Endodermal cell (in vitro differentiated cells): ENCODE data around the gene PHF21B. TPM values are rescaled to one million over a fixed set of nuclear protein-coding genes. Genes with fewer than 3 reads are reported as not detected.
"Not testable (repeated sequence)": the region's sequence is repeated elsewhere in the genome, so short reads cannot be mapped to it uniquely, and the experiment has no call there.

ENCODE experiments used
- DNase-seq: peaks from one replicate; pipeline ENCODE4 v3.0.0-alpha.2; 2017
- H3K27ac ChIP-seq: 2 replicates; pipeline ENCODE4 v1.5.1; 2013; ENCODE audit warnings: mild to moderate bottlenecking, low read depth, low read length, moderate library complexity
- H3K27me3 ChIP-seq: 2 replicates; pipeline ENCODE4 v1.6.1; 2013; ENCODE audit warnings: mild to moderate bottlenecking, low read length, moderate library complexity; ENCODE audit not compliant: insufficient read depth, control insufficient read depth, poor library complexity, severe bottlenecking
- H3K36me3 ChIP-seq: 2 replicates; pipeline ENCODE4 v1.7.0; 2013; ENCODE audit warnings: mild to moderate bottlenecking, low read length, moderate library complexity; ENCODE audit not compliant: control insufficient read depth, insufficient read depth
- H3K4me1 ChIP-seq: one replicate; pipeline ENCODE4 v1.7.0; 2013; ENCODE audit warnings: low read length; ENCODE audit not compliant: control insufficient read depth, insufficient read depth
- H3K4me3 ChIP-seq: 2 replicates; pipeline ENCODE4 v1.5.1; 2013; ENCODE audit warnings: mild to moderate bottlenecking, low read length, moderate library complexity
- H3K9ac ChIP-seq: 2 replicates; pipeline ENCODE4 v1.6.1; 2013; ENCODE audit warnings: mild to moderate bottlenecking, low read length, moderate library complexity; ENCODE audit not compliant: poor library complexity, severe bottlenecking; ENCODE audit errors: extremely low read depth
- H3K9me3 ChIP-seq: 2 replicates; pipeline ENCODE4 v1.6.1; 2013; ENCODE audit warnings: mild to moderate bottlenecking, low read length, moderate library complexity; ENCODE audit not compliant: control insufficient read depth
- H3K27ac Mint-ChIP-seq: 2 replicates; pipeline ENCODE4 v1.8.0; 2020; ENCODE audit warnings: mixed read lengths
- H3K27me3 Mint-ChIP-seq: 2 replicates; pipeline ENCODE4 v1.8.0; 2021; ENCODE audit warnings: mild to moderate bottlenecking, mixed read lengths; ENCODE audit not compliant: insufficient read depth
- H3K36me3 Mint-ChIP-seq: 2 replicates; pipeline ENCODE4 v1.8.0; 2020; ENCODE audit warnings: low read depth, mixed read lengths
- H3K4me1 Mint-ChIP-seq: 2 replicates; pipeline ENCODE4 v1.8.0; 2020; ENCODE audit warnings: mixed read lengths
- H3K4me3 Mint-ChIP-seq: 2 replicates; pipeline ENCODE4 v1.8.0; 2020; ENCODE audit warnings: mild to moderate bottlenecking, moderate library complexity, mixed read lengths
- H3K9me3 Mint-ChIP-seq: 2 replicates; pipeline ENCODE4 v1.8.0; 2020; ENCODE audit warnings: mild to moderate bottlenecking, mixed read lengths
- CTCF ChIP-seq: fragments of 200-600 bp; sonication (generic); conservative IDR thresholded peaks from 2 replicates; pipeline ENCODE4 v1.5.0; 2021; ENCODE audit warnings: antibody characterized with exemption, mild to moderate bottlenecking
- WGBS, 2 experiments: methylation state at CpG; one replicate each; pipeline versions ENCODE4 v1.1.5 to v1.1.7; 2013; ENCODE audit warnings: missing lambda C conversion rate in 2 of 2, mixed read lengths in 1 of 2; ENCODE audit not compliant: insufficient coverage in 1 of 2, insufficient read length in 1 of 2; 5-methylcytosine and 5-hydroxymethylcytosine counted together
- total RNA-seq, 2 donors: library from RNA; stranded (reverse); fragmentation: NEBNext Ultra II Directional in 1 of 2; extraction: Animal tissue kit (Norgen Biotek cat#: 25700) in 1 of 2; gene quantifications; 2 replicates in 1 of 2; 3 replicates in 1 of 2; pipeline ENCODE4 v1.2.1, GENCODE V29; 2021

PHF21B gene
- total RNA-seq, 2 donors from 2014 or later: 57.5 to 69.2 TPM

- no peak overlapping the region for H3K9ac ChIP-seq
- no peaks in the 10 kb centered on the region for H3K9me3 Mint-ChIP-seq
- TF ChIP-seq CTCF: peak; percentile 36
- no peak overlapping the region for H3K4me3 Mint-ChIP-seq
- no peaks in the 10 kb centered on the region for H3K27me3 ChIP-seq
- WGBS, 2 experiments: 82 to 91% methylated on average over 4 to 6 of the region's 6 CpGs
- no peak overlapping the region for H3K4me3 ChIP-seq
- H3K27ac Mint-ChIP-seq: no peak overlapping the region
- no peaks in the 10 kb centered on the region for H3K27me3 Mint-ChIP-seq
- H3K36me3 Mint-ChIP-seq: peaks cover 44% of the 10 kb centered on the region
- peaks cover 26% of the 10 kb centered on the region for H3K4me1 Mint-ChIP-seq
- no peaks in the 10 kb centered on the region for H3K4me1 ChIP-seq
- peaks cover 36% of the 10 kb centered on the region for H3K36me3 ChIP-seq
- H3K9me3 ChIP-seq: no peaks in the 10 kb centered on the region
- DNase-seq: no peak
- no peak overlapping the region for H3K27ac ChIP-seq
These were observed 45.1 kb downstream of the PHF21B start for GRCh38 chr22:44964722-44965078.

- no peak for TF ChIP-seq CTCF
- Mint-ChIP-seq H3K9me3 (no peaks in the 10 kb centered on the region), H3K36me3 (peaks cover 50% of the 10 kb centered on the region), H3K27ac (peak overlapping the region; percentile 30), H3K4me3 (no peak overlapping the region), H3K27me3 (no peaks in the 10 kb centered on the region), H3K4me1 (peaks cover 33% of the 10 kb centered on the region)
- 90 to 96% methylated on average over 13 to 20 of the region's 20 CpGs for WGBS, 2 experiments
- H3K36me3 ChIP-seq: peaks cover 38% of the 10 kb centered on the region
- no peaks in the 10 kb centered on the region for H3K27me3 ChIP-seq
- H3K9ac ChIP-seq: no peak overlapping the region
- no peak overlapping the region for H3K27ac ChIP-seq
- no peak overlapping the region for H3K4me3 ChIP-seq
- H3K9me3 ChIP-seq: no peaks in the 10 kb centered on the region
- H3K4me1 ChIP-seq: no peaks in the 10 kb centered on the region
- DNase-seq: no peak
These were observed 45.7 kb downstream of the PHF21B start for GRCh38 chr22:44963832-44964721.

- H3K36me3 Mint-ChIP-seq: peaks cover 47% of the 10 kb centered on the region
- TF ChIP-seq CTCF: no peak
- no peak for DNase-seq
- H3K4me3 ChIP-seq: no peak overlapping the region
- peaks cover 38% of the 10 kb centered on the region for H3K4me1 Mint-ChIP-seq
- H3K36me3 ChIP-seq: peaks cover 31% of the 10 kb centered on the region
- H3K9me3 Mint-ChIP-seq: no peaks in the 10 kb centered on the region
- no peaks in the 10 kb centered on the region for H3K27me3 Mint-ChIP-seq
- no peak overlapping the region for H3K27ac ChIP-seq
- H3K4me3 Mint-ChIP-seq: no peak overlapping the region
- no peaks in the 10 kb centered on the region for H3K9me3 ChIP-seq
- no peak overlapping the region for H3K9ac ChIP-seq
- H3K4me1 ChIP-seq: no peaks in the 10 kb centered on the region
- H3K27me3 ChIP-seq: no peaks in the 10 kb centered on the region
- 96 to 98% methylated on average over 12 to 18 of the region's 18 CpGs for WGBS, 2 experiments
- H3K27ac Mint-ChIP-seq: no peak overlapping the region
These were observed 46.9 kb downstream of the PHF21B start for GRCh38 chr22:44962741-44963454.

GRCh38 chr22:44961682-44962081 lies 48.1 kb downstream of the PHF21B start:
- 93 to 98% methylated on average over 3 to 6 of the region's 7 CpGs for WGBS, 2 experiments
- peaks cover 50% of the 10 kb centered on the region for H3K4me1 Mint-ChIP-seq
- H3K36me3 Mint-ChIP-seq: peaks cover 43% of the 10 kb centered on the region
- not testable (repeated sequence) for H3K27me3 Mint-ChIP-seq, H3K9me3 ChIP-seq, H3K4me3 Mint-ChIP-seq, H3K9me3 Mint-ChIP-seq, H3K27ac Mint-ChIP-seq, H3K27ac ChIP-seq, H3K4me1 ChIP-seq, H3K27me3 ChIP-seq, H3K9ac ChIP-seq, DNase-seq, H3K4me3 ChIP-seq
- H3K36me3 ChIP-seq: peaks cover 24% of the 10 kb centered on the region
